Thymus (tissue), 11 donors: ENCODE data around the gene MAPK14. TPM values are rescaled to one million over a fixed set of nuclear protein-coding genes. Genes with fewer than 3 reads are reported as not detected.
A peak's percentile ranks its signal among the peaks of the same experiment; 100 is the strongest.

Experiments
- DNase-seq, 9 donors: peaks; one replicate each; pipeline ENCODE4 v3.0.0-alpha.2; 2013; ENCODE audit warnings: low spot score in 9 of 9, low read depth in 6 of 9, missing footprints in 1 of 9
- H3K27ac ChIP-seq, 2 donors: one replicate each; pipeline ENCODE4 v1.5.1; 2013; ENCODE audit warnings: control low read depth in 1 of 2, low read depth in 1 of 2, low read length in 1 of 2, mild to moderate bottlenecking in 1 of 2, moderate library complexity in 1 of 2
- H3K27me3 ChIP-seq, 2 donors: one replicate each; pipeline ENCODE4 v1.5.1; 2013; ENCODE audit warnings: low read length in 1 of 2; ENCODE audit not compliant: control insufficient read depth in 2 of 2, insufficient read depth in 1 of 2
- H3K36me3 ChIP-seq, 2 donors: one replicate each; pipeline ENCODE4 v1.5.1; 2013; ENCODE audit warnings: low read length in 1 of 2, mild to moderate bottlenecking in 1 of 2, moderate library complexity in 1 of 2; ENCODE audit not compliant: control insufficient read depth in 2 of 2, insufficient read depth in 2 of 2
- H3K4me1 ChIP-seq, 2 donors: one replicate each; pipeline ENCODE4 v1.5.1; 2013; ENCODE audit warnings: low read length in 2 of 2; ENCODE audit not compliant: control insufficient read depth in 2 of 2, insufficient read depth in 2 of 2
- H3K4me3 ChIP-seq, 2 donors: one replicate each; pipeline ENCODE4 v1.5.1; 2013; ENCODE audit warnings: low read length in 2 of 2, control low read depth in 1 of 2, mild to moderate bottlenecking in 1 of 2
- H3K9me3 ChIP-seq, 2 donors: one replicate each; pipeline ENCODE4 v1.5.1; 2013; ENCODE audit warnings: low read length in 1 of 2, mild to moderate bottlenecking in 1 of 2; ENCODE audit not compliant: control insufficient read depth in 2 of 2, insufficient read depth in 1 of 2
- WGBS: extraction: QIAGEN DNeasy Blood & Tissue Kit; methylation state at CpG from one replicate; pipeline ENCODE4 v1.1.7; 2013; 5-methylcytosine and 5-hydroxymethylcytosine counted together
- polyA plus RNA-seq: library from polyadenylated mRNA; stranded (reverse); fragments of 200-250 nt; gene quantifications from one replicate; pipeline ENCODE4 v1.2.3, GENCODE V29; 2013
- total RNA-seq: library from RNA; stranded (reverse); fragments of 120-200 nt; gene quantifications from one replicate; pipeline ENCODE4 v1.2.4, GENCODE V29; 2013
- donor health status: healthy.

The MAPK14 gene
- total and polyA plus RNA-seq, 2 donors = 33.4 to 44.0 TPM

GRCh38 chr6:36042618-36043260 is 15.1 kb downstream of the MAPK14 start:
- Histone ChIP-seq H3K4me1 (peaks cover 4 to 6% of the 10 kb centered on the region in 2 donors), H3K27ac (no peak overlapping the region)
- 94% methylated on average over 12 of the region's 12 CpGs for WGBS

GRCh38 chr6:36049582-36049981 is 22.0 kb downstream of the MAPK14 start:
- peaks cover 11 to 13% of the 10 kb centered on the region in 2 donors for H3K4me1 ChIP-seq
- H3K27ac ChIP-seq = no peak overlapping the region
- no peak for DNase-seq

More at GRCh38 chr6:36042618-36043260, 15.1 kb downstream of the MAPK14 start:
- Histone ChIP-seq H3K27me3 (no peaks in the 10 kb centered on the region), H3K4me3 (no peak overlapping the region), H3K36me3 (peaks cover 0 to 5% of the 10 kb centered on the region in 2 donors), H3K9me3 (no peaks in the 10 kb centered on the region)
- no peak for DNase-seq

GRCh38 chr6:36050305-36050704 is 22.7 kb downstream of the MAPK14 start:
- DNase-seq = no peak
- Histone ChIP-seq H3K27ac (no peak overlapping the region), H3K4me3 (no peak overlapping the region), H3K36me3 (peaks cover 8 to 17% of the 10 kb centered on the region in 2 donors), H3K9me3 (no peaks in the 10 kb centered on the region), H3K27me3 (no peaks in the 10 kb centered on the region), H3K4me1 (peaks cover 16 to 18% of the 10 kb centered on the region in 2 donors)
- 14% methylated on average over 1 of the region's 1 CpG for WGBS

More at GRCh38 chr6:36049582-36049981, 22.0 kb downstream of the MAPK14 start:
- peaks cover 8 to 18% of the 10 kb centered on the region in 2 donors for H3K36me3 ChIP-seq
- 98% methylated on average over 2 of the region's 2 CpGs for WGBS
- no peak overlapping the region for H3K4me3 ChIP-seq
- no peaks in the 10 kb centered on the region for H3K9me3 ChIP-seq
- H3K27me3 ChIP-seq = no peaks in the 10 kb centered on the region

GRCh38 chr6:36050947-36051710 is 23.5 kb downstream of the MAPK14 start:
- H3K4me1 ChIP-seq = peaks cover 16 to 21% of the 10 kb centered on the region in 2 donors
- H3K27ac ChIP-seq = no peak overlapping the region
- no peaks in the 10 kb centered on the region for H3K27me3 ChIP-seq
- no peaks in the 10 kb centered on the region for H3K9me3 ChIP-seq
- peaks cover 8 to 20% of the 10 kb centered on the region in 2 donors for H3K36me3 ChIP-seq
- DNase-seq = no peak
- H3K4me3 ChIP-seq = no peak overlapping the region
- WGBS = 97% methylated on average over 16 of the region's 16 CpGs

- peaks cover 8 to 20% of the 10 kb centered on the region in 2 donors for H3K36me3 ChIP-seq
- peaks cover 16 to 21% of the 10 kb centered on the region in 2 donors for H3K4me1 ChIP-seq
- H3K4me3 ChIP-seq = no peak overlapping the region
- H3K27ac ChIP-seq = no peak overlapping the region
- H3K9me3 ChIP-seq = no peaks in the 10 kb centered on the region
- WGBS = 93% methylated on average over 2 of the region's 2 CpGs
- DNase-seq = no peak
- H3K27me3 ChIP-seq = no peaks in the 10 kb centered on the region
Observed at GRCh38 chr6:36052097-36052496, 24.5 kb downstream of the MAPK14 start.

GRCh38 chr6:36053878-36054277 is 26.3 kb downstream of the MAPK14 start:
- Histone ChIP-seq H3K27me3 (no peaks in the 10 kb centered on the region), H3K4me1 (peaks cover 16 to 21% of the 10 kb centered on the region in 2 donors), H3K27ac (no peak overlapping the region), H3K36me3 (peaks cover 8 to 20% of the 10 kb centered on the region in 2 donors), H3K9me3 (no peaks in the 10 kb centered on the region), H3K4me3 (no peak overlapping the region)
- DNase-seq = no peak
- 99% methylated on average over 2 of the region's 2 CpGs for WGBS

GRCh38 chr6:36054415-36054814 is 26.8 kb downstream of the MAPK14 start:
- Histone ChIP-seq H3K36me3 (peaks cover 11 to 24% of the 10 kb centered on the region in 2 donors), H3K27ac (peak overlapping the region; percentile 21 to 38), H3K4me1 (peaks cover 15 to 21% of the 10 kb centered on the region in 2 donors)

GRCh38 chr6:36054956-36055355 is 27.3 kb downstream of the MAPK14 start:
- Histone ChIP-seq H3K27ac (peak overlapping the region in 1 of 2 donors; percentile 21), H3K9me3 (no peaks in the 10 kb centered on the region), H3K4me3 (no peak overlapping the region), H3K27me3 (no peaks in the 10 kb centered on the region), H3K4me1 (peaks cover 11 to 21% of the 10 kb centered on the region in 2 donors), H3K36me3 (peaks cover 16 to 29% of the 10 kb centered on the region in 2 donors)
- WGBS = 38% methylated on average over 2 of the region's 2 CpGs
- DNase-seq = peak; percentile 17 to 75 (median 41)

More at GRCh38 chr6:36054415-36054814, 26.8 kb downstream of the MAPK14 start:
- no peak overlapping the region for H3K4me3 ChIP-seq
- WGBS = 92% methylated on average over 2 of the region's 2 CpGs
- H3K27me3 ChIP-seq = no peaks in the 10 kb centered on the region
- no peak for DNase-seq
- H3K9me3 ChIP-seq = no peaks in the 10 kb centered on the region

GRCh38 chr6:36056178-36056577 is 28.6 kb downstream of the MAPK14 start:
- Histone ChIP-seq H3K27ac (no peak overlapping the region), H3K9me3 (no peaks in the 10 kb centered on the region), H3K27me3 (no peaks in the 10 kb centered on the region), H3K36me3 (peaks cover 22 to 41% of the 10 kb centered on the region in 2 donors), H3K4me3 (no peak overlapping the region), H3K4me1 (peaks cover 8 to 17% of the 10 kb centered on the region in 2 donors)
- WGBS = 98% methylated on average over 1 of the region's 1 CpG
- no peak for DNase-seq
